Measurements from ENCODE around the gene VIL1.

VIL1 gene

GRCh38 chr2:218471036-218471435, 52.1 kb downstream of the VIL1 start:
- Mint-ChIP-seq H3K4me1 (ENCODE audit: low read depth) (peaks cover 14% of the 10 kb centered on the region), H3K27ac (no peak overlapping the region), H3K27me3 (no peaks in the 10 kb centered on the region), H3K9me3 (no peaks in the 10 kb centered on the region), H3K36me3 (ENCODE audit: low read depth) (peaks cover 53% of the 10 kb centered on the region), H3K4me3 (no peak overlapping the region)

GRCh38 chr2:218471982-218472381, 53.1 kb downstream of the VIL1 start:
- H3K36me3 Mint-ChIP-seq (ENCODE audit: low read depth): peaks cover 57% of the 10 kb centered on the region

GRCh38 chr2:218472988-218473387, 54.1 kb downstream of the VIL1 start:
- Mint-ChIP-seq H3K27me3 (no peaks in the 10 kb centered on the region), H3K27ac (no peak overlapping the region), H3K9me3 (no peaks in the 10 kb centered on the region), H3K36me3 (ENCODE audit: low read depth) (peaks cover 62% of the 10 kb centered on the region), H3K4me3 (no peak overlapping the region), H3K4me1 (ENCODE audit: low read depth) (peaks cover 14% of the 10 kb centered on the region)

More at GRCh38 chr2:218471982-218472381, 53.1 kb downstream of the VIL1 start:
- H3K4me1 Mint-ChIP-seq (ENCODE audit: low read depth): peaks cover 14% of the 10 kb centered on the region
- no peak overlapping the region for H3K27ac Mint-ChIP-seq
- no peak overlapping the region for H3K4me3 Mint-ChIP-seq
- H3K9me3 Mint-ChIP-seq: no peaks in the 10 kb centered on the region
- no peaks in the 10 kb centered on the region for H3K27me3 Mint-ChIP-seq

GRCh38 chr2:218474527-218474926, 55.6 kb downstream of the VIL1 start:
- Mint-ChIP-seq H3K4me1 (ENCODE audit: low read depth) (peaks cover 14% of the 10 kb centered on the region), H3K4me3 (no peak overlapping the region), H3K27ac (no peak overlapping the region), H3K9me3 (no peaks in the 10 kb centered on the region), H3K27me3 (no peaks in the 10 kb centered on the region), H3K36me3 (ENCODE audit: low read depth) (peaks cover 71% of the 10 kb centered on the region)

GRCh38 chr2:218476676-218477075, 57.8 kb downstream of the VIL1 start:
- Mint-ChIP-seq H3K9me3 (no peaks in the 10 kb centered on the region), H3K4me3 (no peak overlapping the region), H3K27ac (no peak overlapping the region), H3K4me1 (ENCODE audit: low read depth) (peaks cover 3% of the 10 kb centered on the region), H3K27me3 (no peaks in the 10 kb centered on the region), H3K36me3 (ENCODE audit: low read depth) (peaks cover 68% of the 10 kb centered on the region)

GRCh38 chr2:218477247-218477646, 58.3 kb downstream of the VIL1 start:
- no peaks in the 10 kb centered on the region for H3K9me3 Mint-ChIP-seq
- H3K4me1 Mint-ChIP-seq (ENCODE audit: low read depth): no peaks in the 10 kb centered on the region
- no peak overlapping the region for H3K4me3 Mint-ChIP-seq
- H3K27me3 Mint-ChIP-seq: no peaks in the 10 kb centered on the region
- H3K36me3 Mint-ChIP-seq (ENCODE audit: low read depth): peaks cover 69% of the 10 kb centered on the region
- H3K27ac Mint-ChIP-seq: no peak overlapping the region

GRCh38 chr2:218478544-218478943, 59.6 kb downstream of the VIL1 start:
- H3K4me1 Mint-ChIP-seq (ENCODE audit: low read depth): peaks cover 10% of the 10 kb centered on the region
- no peak overlapping the region for H3K4me3 Mint-ChIP-seq
- no peaks in the 10 kb centered on the region for H3K27me3 Mint-ChIP-seq
- no peaks in the 10 kb centered on the region for H3K9me3 Mint-ChIP-seq
- peaks cover 68% of the 10 kb centered on the region for H3K36me3 Mint-ChIP-seq (ENCODE audit: low read depth)
- H3K27ac Mint-ChIP-seq: no peak overlapping the region

GRCh38 chr2:218479595-218479994, 60.7 kb downstream of the VIL1 start:
- Mint-ChIP-seq H3K9me3 (no peaks in the 10 kb centered on the region), H3K4me1 (ENCODE audit: low read depth) (peaks cover 14% of the 10 kb centered on the region), H3K27me3 (no peaks in the 10 kb centered on the region), H3K4me3 (no peak overlapping the region), H3K36me3 (ENCODE audit: low read depth) (peaks cover 65% of the 10 kb centered on the region), H3K27ac (no peak overlapping the region)

GRCh38 chr2:218482651-218483050, 63.7 kb downstream of the VIL1 start:
- no peaks in the 10 kb centered on the region for H3K9me3 Mint-ChIP-seq
- H3K4me3 Mint-ChIP-seq: no peak overlapping the region
- peaks cover 14% of the 10 kb centered on the region for H3K4me1 Mint-ChIP-seq (ENCODE audit: low read depth)
- H3K36me3 Mint-ChIP-seq (ENCODE audit: low read depth): peaks cover 70% of the 10 kb centered on the region
- no peak overlapping the region for H3K27ac Mint-ChIP-seq
- no peaks in the 10 kb centered on the region for H3K27me3 Mint-ChIP-seq

GRCh38 chr2:218485986-218486667, 67.2 kb downstream of the VIL1 start:
- H3K36me3 Mint-ChIP-seq (ENCODE audit: low read depth): peaks cover 67% of the 10 kb centered on the region
- peaks cover 14% of the 10 kb centered on the region for H3K4me1 Mint-ChIP-seq (ENCODE audit: low read depth)

GRCh38 chr2:218500501-218501060, 81.7 kb downstream of the VIL1 start:
- no peaks in the 10 kb centered on the region for H3K27me3 Mint-ChIP-seq
- no peaks in the 10 kb centered on the region for H3K9me3 Mint-ChIP-seq
- no peak overlapping the region for H3K27ac Mint-ChIP-seq
- H3K4me3 Mint-ChIP-seq: no peak overlapping the region
- peaks cover 57% of the 10 kb centered on the region for H3K36me3 Mint-ChIP-seq (ENCODE audit: low read depth)
- H3K4me1 Mint-ChIP-seq (ENCODE audit: low read depth): no peaks in the 10 kb centered on the region

More at GRCh38 chr2:218485986-218486667, 67.2 kb downstream of the VIL1 start:
- Mint-ChIP-seq H3K27me3 (no peaks in the 10 kb centered on the region), H3K4me3 (no peak overlapping the region), H3K27ac (no peak overlapping the region), H3K9me3 (no peaks in the 10 kb centered on the region)

- Mint-ChIP-seq H3K4me3 (no peak overlapping the region), H3K27ac (no peak overlapping the region), H3K4me1 (ENCODE audit: low read depth) (no peaks in the 10 kb centered on the region), H3K27me3 (no peaks in the 10 kb centered on the region), H3K9me3 (no peaks in the 10 kb centered on the region), H3K36me3 (ENCODE audit: low read depth) (peaks cover 63% of the 10 kb centered on the region)
These were observed 82.7 kb downstream of the VIL1 start for GRCh38 chr2:218501665-218502064.
